IMR-90 (cell line): ENCODE measurements around the gene LRCOL1. TPM values are rescaled to one million over a fixed set of nuclear protein-coding genes. Genes with fewer than 3 reads are reported as not detected.

ENCODE experiments used
- ATAC-seq: fragments of 200-7000 bp; cut with Tn5 transposase; 2 replicates; pipeline ENCODE4 v1.9.1; 2020; ENCODE audit warnings: low read depth, mild to moderate bottlenecking, moderate library complexity
- BruUV-seq: library from RNA; stranded (reverse); fragments of 400-500 nt; replicated peaks from 2 replicates; lab custom pipeline; 2021; lab: Mats Ljungman, UMichigan
- CTCF ChIA-PET: fragments of 300-600 bp; formaldehyde crosslinking; extraction: SDS; loops from one replicate; lab custom pipeline; 2021; ENCODE audit warnings: antibody characterized with exemption; lab: Yijun Ruan, JAX
- POLR2A ChIA-PET: fragments of 300-600 bp; sonication (Branson Sonifier 250); formaldehyde crosslinking; loops from one replicate; lab custom pipeline; 2022; ENCODE audit warnings: antibody characterized with exemption; ENCODE audit not compliant: unreplicated experiment; lab: Charles Lee
- DNase-seq: peaks from one replicate; pipeline ENCODE4 v3.0.0; 2013
- H2AFZ ChIP-seq: replicated peaks from 2 replicates; pipeline ENCODE3; 2013; ENCODE audit warnings: low read length, mild to moderate bottlenecking; ENCODE audit not compliant: poor library complexity
- H2AK5ac ChIP-seq: 2 replicates; pipeline ENCODE4 v1.6.1; 2013; ENCODE audit warnings: low read depth, low read length, inconsistent platforms
- H2AK9ac ChIP-seq: replicated peaks from 2 replicates; pipeline ENCODE3; 2013; ENCODE audit warnings: mild to moderate bottlenecking, low read depth, low read length, moderate library complexity; ENCODE audit not compliant: poor library complexity
- H2BK120ac ChIP-seq: 2 replicates; pipeline ENCODE4 v1.6.1; 2013; ENCODE audit warnings: low read depth, low read length, inconsistent platforms
- H2BK15ac ChIP-seq: 3 replicates; pipeline ENCODE4 v1.6.1; 2013; ENCODE audit warnings: low read depth, low read length, inconsistent platforms
- H2BK20ac ChIP-seq: 2 replicates; pipeline ENCODE4 v1.6.1; 2013; ENCODE audit warnings: low read depth, mild to moderate bottlenecking, inconsistent platforms, low read length, moderate library complexity
- H2BK5ac ChIP-seq: 2 replicates; pipeline ENCODE4 v1.6.1; 2013; ENCODE audit warnings: mild to moderate bottlenecking, low read depth, low read length, inconsistent platforms; ENCODE audit not compliant: poor library complexity, severe bottlenecking
- H3K14ac ChIP-seq: replicated peaks from 2 replicates; pipeline ENCODE4 v1.6.1; 2013; ENCODE audit warnings: low read depth, low read length, inconsistent platforms
- H3K18ac ChIP-seq: 2 replicates; pipeline ENCODE4 v1.6.1; 2013; ENCODE audit warnings: low read depth, low read length, control low read depth
- H3K23ac ChIP-seq: 2 replicates; pipeline ENCODE4 v1.6.1; 2013; ENCODE audit warnings: low read depth, low read length, inconsistent platforms
- H3K27ac ChIP-seq: 2 replicates; pipeline ENCODE4 v1.5.1; 2013; ENCODE audit warnings: mild to moderate bottlenecking, control low read depth, low read length; ENCODE audit not compliant: insufficient read depth
- H3K27me3 ChIP-seq: 2 replicates; pipeline ENCODE4 v1.6.1; 2013; ENCODE audit warnings: low read length; ENCODE audit not compliant: control insufficient read depth, insufficient read depth
- H3K36me3 ChIP-seq: 2 replicates; pipeline ENCODE4 v1.6.1; 2013; ENCODE audit warnings: low read length, mixed read lengths; ENCODE audit not compliant: control insufficient read depth, insufficient read depth
- H3K4ac ChIP-seq: 2 replicates; pipeline ENCODE4 v1.6.1; 2013; ENCODE audit warnings: low read depth, low read length, inconsistent platforms
- H3K4me1 ChIP-seq: 2 replicates; pipeline ENCODE4 v1.6.1; 2013; ENCODE audit warnings: low read length, mixed read lengths; ENCODE audit not compliant: control insufficient read depth, insufficient read depth
- H3K4me2 ChIP-seq: 2 replicates; pipeline ENCODE4 v1.6.1; 2013; ENCODE audit warnings: low read depth, mild to moderate bottlenecking, control low read depth, low read length, moderate library complexity
- H3K4me3 ChIP-seq: 2 replicates; pipeline ENCODE4 v1.5.1; 2013; ENCODE audit warnings: low read depth, mild to moderate bottlenecking, control low read depth, low read length, moderate library complexity; ENCODE audit not compliant: insufficient read depth
- H3K56ac ChIP-seq: 2 replicates; pipeline ENCODE4 v1.6.1; 2013; ENCODE audit warnings: low read length, inconsistent platforms; ENCODE audit not compliant: insufficient read depth; ENCODE audit errors: extremely low read depth
- H3K79me1 ChIP-seq, 2 experiments: 2 replicates each; pipeline ENCODE4 v1.6.1; 2013; ENCODE audit warnings: low read length in 2 of 2, inconsistent platforms in 1 of 2, low read depth in 1 of 2
- H3K9ac ChIP-seq: 2 replicates; pipeline ENCODE4 v1.6.1; 2013; ENCODE audit warnings: low read depth, low read length, control low read depth
- H3K9me1 ChIP-seq: 2 replicates; pipeline ENCODE4 v1.6.1; 2013; ENCODE audit warnings: low read length, inconsistent platforms; ENCODE audit not compliant: insufficient read depth
- H3K9me3 ChIP-seq: 2 replicates; pipeline ENCODE4 v1.6.1; 2013; ENCODE audit warnings: low read length; ENCODE audit not compliant: control insufficient read depth, insufficient read depth
- H4K20me1 ChIP-seq: 2 replicates; pipeline ENCODE4 v1.6.1; 2013; ENCODE audit warnings: low read length, inconsistent platforms; ENCODE audit not compliant: insufficient read depth
- H4K5ac ChIP-seq: 2 replicates; pipeline ENCODE4 v1.6.1; 2013; ENCODE audit warnings: mild to moderate bottlenecking, low read depth, low read length, control low read depth
- H4K8ac ChIP-seq, 2 experiments: 2 replicates each; pipeline ENCODE4 v1.6.1; 2013; ENCODE audit warnings: low read depth in 2 of 2, low read length in 2 of 2, control low read depth in 1 of 2, inconsistent platforms in 1 of 2
- H4K91ac ChIP-seq: 2 replicates; pipeline ENCODE4 v1.6.1; 2013; ENCODE audit warnings: low read depth, low read length, inconsistent platforms; ENCODE audit not compliant: insufficient read depth
- BHLHE40 ChIP-seq: fragments of 150-350 bp; IDR thresholded peaks from 2 replicates; pipeline ENCODE4 v1.6.1; 2016; ENCODE audit warnings: mild to moderate bottlenecking, low read depth, low read length
- CEBPB ChIP-seq: IDR thresholded peaks from 2 replicates; pipeline ENCODE4 v1.6.1; 2012; ENCODE audit warnings: low read depth, low read length, improper control_type of control experiment
- CHD1 ChIP-seq: IDR thresholded peaks from 2 replicates; pipeline ENCODE4 v1.6.1; 2012; ENCODE audit warnings: low read depth, low read length, improper control_type of control experiment
- FOS ChIP-seq: fragments of 150-350 bp; IDR thresholded peaks from 2 replicates; pipeline ENCODE4 v1.6.1; 2016; ENCODE audit warnings: low read depth, low read length
- MAFK ChIP-seq: IDR thresholded peaks from 2 replicates; pipeline ENCODE4 v1.6.1; 2012; ENCODE audit warnings: low read depth, low read length, improper control_type of control experiment
- MAZ ChIP-seq: IDR thresholded peaks from 2 replicates; pipeline ENCODE4 v1.6.1; 2012; ENCODE audit warnings: low read depth, mild to moderate bottlenecking, low read length, improper control_type of control experiment, moderate library complexity, borderline replicate concordance
- NFE2L2 ChIP-seq: fragments of 150-350 bp; IDR thresholded peaks from 2 replicates; pipeline ENCODE4 v1.6.1; 2016; ENCODE audit warnings: low read depth, mild to moderate bottlenecking, low read length
- POLR2A ChIP-seq: IDR thresholded peaks from 2 replicates; pipeline ENCODE4 v1.6.1; 2012; ENCODE audit warnings: mild to moderate bottlenecking, low read depth, low read length
- RAD21 ChIP-seq: IDR thresholded peaks from 2 replicates; pipeline ENCODE4 v1.6.1; 2012; ENCODE audit warnings: low read length, improper control_type of control experiment
- RFX5 ChIP-seq: IDR thresholded peaks from 2 replicates; pipeline ENCODE4 v1.8.0; 2012; ENCODE audit warnings: low read depth, mild to moderate bottlenecking, low read length, moderate library complexity
- SMC3 ChIP-seq: fragments of 150-350 bp; IDR thresholded peaks from 2 replicates; pipeline ENCODE4 v1.6.1; 2016; ENCODE audit warnings: low read depth, mild to moderate bottlenecking, antibody characterized with exemption, low read length, moderate library complexity
- WGBS, 2 experiments: methylation state at CpG; one replicate each; pipeline versions ENCODE4 v1.1.5 to v1.1.7; 2013; ENCODE audit warnings: missing lambda C conversion rate in 2 of 2; ENCODE audit not compliant: insufficient read length in 1 of 2; ENCODE audit errors: extremely low coverage in 2 of 2; 5-methylcytosine and 5-hydroxymethylcytosine counted together
- dilution Hi-C: fragments of 300-500 bp; cut with HindIII; formaldehyde crosslinking; loops from one replicate; pipeline ENCODE4 v1.14.3; 2018; ENCODE audit warnings: low sequenced_read_pairs; ENCODE audit not compliant: unreplicated experiment
- in situ Hi-C: fragments of 300-500 bp; cut with MboI; formaldehyde crosslinking; loops from 3 replicates; pipeline ENCODE4 v1.14.3; 2019; ENCODE audit warnings: low sequenced_read_pairs, inconsistent platforms, mixed read lengths
- intact Hi-C: fragments of 100-400 bp; cut with micrococcal nuclease; formaldehyde crosslinking; loops from 2 replicates; pipeline ENCODE4 v1.10.0; 2022
- polyA plus RNA-seq, 3 experiments: library from polyadenylated mRNA; depleted of rRNA; stranded (reverse); fragments of >200 nt; gene quantifications; 2 replicates each; pipeline ENCODE4 v1.2.3, GENCODE V29; 2012; ENCODE audit warnings: low replicate concordance in 1 of 3
- total RNA-seq: library from RNA; depleted of rRNA; stranded (reverse); fragments of >200 nt; gene quantifications from 2 replicates; pipeline ENCODE4 v1.2.3, GENCODE V29; 2012
- TF ChIP-seq, protein P1 (sequence below): fragments of 150-350 bp; IDR thresholded peaks from 2 replicates; pipeline ENCODE4 v1.6.1; 2017; ENCODE audit warnings: mild to moderate bottlenecking, antibody characterized with exemption, low read length, low read depth
- TF ChIP-seq, protein P2 (sequence below): conservative IDR thresholded peaks from 2 replicates; pipeline ENCODE4 v1.5.1; 2012; ENCODE audit warnings: mild to moderate bottlenecking, low read depth, low read length, improper control_type of control experiment
- TF ChIP-seq, protein P3 (sequence below): fragments of 150-350 bp; IDR thresholded peaks from 2 replicates; pipeline ENCODE4 v1.6.1; 2016; ENCODE audit warnings: low read depth, mild to moderate bottlenecking, low read length, moderate library complexity, borderline replicate concordance

LRCOL1 gene
- total and polyA plus RNA-seq, 2 of the 4 experiments (the other 2 are of a cell fraction) = 1.0 TPM; not detected in 1

- in situ Hi-C loops (no loop called here), intact Hi-C loops (no loop called here), dilution Hi-C loops (no loop called here)
- Histone ChIP-seq H3K79me1 (0 out of 4 replicates have a peak, but pooled peaks cover 0 to under 1% of the 10 kb centered on the region in 2 experiments), H4K91ac (no peak overlapping the region), H4K8ac (no peak overlapping the region), H3K14ac (no peak overlapping the region), H3K36me3 (no peaks in the 10 kb centered on the region), H2AK5ac (no peak overlapping the region), H3K4me1 (no peaks in the 10 kb centered on the region), H4K5ac (no peak overlapping the region), H3K4me3 (no peak overlapping the region), H3K4me2 (no peak overlapping the region), H2BK120ac (no peak overlapping the region), H2AK9ac (no peak overlapping the region), H2AFZ (no peak overlapping the region), H3K4ac (no peak overlapping the region), H3K27me3 (no peaks in the 10 kb centered on the region), H3K23ac (no peak overlapping the region), H3K9ac (no peak overlapping the region), H3K56ac (no peak overlapping the region), H3K27ac (no peak overlapping the region), H2BK5ac (no peak overlapping the region), H2BK15ac (no peak overlapping the region), H3K9me3 (no peaks in the 10 kb centered on the region), H2BK20ac (no peak overlapping the region), H4K20me1 (no peaks in the 10 kb centered on the region; the same call in 1 of the 2 replicates), H3K9me1 (no peaks in the 10 kb centered on the region), H3K18ac (no peak overlapping the region)
- ATAC-seq (no peak), DNase-seq (no peak)
- BruUV-seq = no TSS peak
- ChIA-PET POLR2A (no interaction called here), CTCF (no interaction called here)
- TF ChIP-seq, protein P1, sequence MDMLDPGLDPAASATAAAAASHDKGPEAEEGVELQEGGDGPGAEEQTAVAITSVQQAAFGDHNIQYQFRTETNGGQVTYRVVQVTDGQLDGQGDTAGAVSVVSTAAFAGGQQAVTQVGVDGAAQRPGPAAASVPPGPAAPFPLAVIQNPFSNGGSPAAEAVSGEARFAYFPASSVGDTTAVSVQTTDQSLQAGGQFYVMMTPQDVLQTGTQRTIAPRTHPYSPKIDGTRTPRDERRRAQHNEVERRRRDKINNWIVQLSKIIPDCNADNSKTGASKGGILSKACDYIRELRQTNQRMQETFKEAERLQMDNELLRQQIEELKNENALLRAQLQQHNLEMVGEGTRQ = no peak
- TF ChIP-seq FOS = no peak
- TF ChIP-seq CHD1 = no peak
- TF ChIP-seq MAFK = no peak
- TF ChIP-seq RFX5 = no peak
- no peak for TF ChIP-seq MAZ
- no peak for TF ChIP-seq SMC3
- TF ChIP-seq CEBPB = no peak
- no peak for TF ChIP-seq NFE2L2
- TF ChIP-seq, protein P2, sequence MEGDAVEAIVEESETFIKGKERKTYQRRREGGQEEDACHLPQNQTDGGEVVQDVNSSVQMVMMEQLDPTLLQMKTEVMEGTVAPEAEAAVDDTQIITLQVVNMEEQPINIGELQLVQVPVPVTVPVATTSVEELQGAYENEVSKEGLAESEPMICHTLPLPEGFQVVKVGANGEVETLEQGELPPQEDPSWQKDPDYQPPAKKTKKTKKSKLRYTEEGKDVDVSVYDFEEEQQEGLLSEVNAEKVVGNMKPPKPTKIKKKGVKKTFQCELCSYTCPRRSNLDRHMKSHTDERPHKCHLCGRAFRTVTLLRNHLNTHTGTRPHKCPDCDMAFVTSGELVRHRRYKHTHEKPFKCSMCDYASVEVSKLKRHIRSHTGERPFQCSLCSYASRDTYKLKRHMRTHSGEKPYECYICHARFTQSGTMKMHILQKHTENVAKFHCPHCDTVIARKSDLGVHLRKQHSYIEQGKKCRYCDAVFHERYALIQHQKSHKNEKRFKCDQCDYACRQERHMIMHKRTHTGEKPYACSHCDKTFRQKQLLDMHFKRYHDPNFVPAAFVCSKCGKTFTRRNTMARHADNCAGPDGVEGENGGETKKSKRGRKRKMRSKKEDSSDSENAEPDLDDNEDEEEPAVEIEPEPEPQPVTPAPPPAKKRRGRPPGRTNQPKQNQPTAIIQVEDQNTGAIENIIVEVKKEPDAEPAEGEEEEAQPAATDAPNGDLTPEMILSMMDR = no peak
- TF ChIP-seq, protein P3, sequence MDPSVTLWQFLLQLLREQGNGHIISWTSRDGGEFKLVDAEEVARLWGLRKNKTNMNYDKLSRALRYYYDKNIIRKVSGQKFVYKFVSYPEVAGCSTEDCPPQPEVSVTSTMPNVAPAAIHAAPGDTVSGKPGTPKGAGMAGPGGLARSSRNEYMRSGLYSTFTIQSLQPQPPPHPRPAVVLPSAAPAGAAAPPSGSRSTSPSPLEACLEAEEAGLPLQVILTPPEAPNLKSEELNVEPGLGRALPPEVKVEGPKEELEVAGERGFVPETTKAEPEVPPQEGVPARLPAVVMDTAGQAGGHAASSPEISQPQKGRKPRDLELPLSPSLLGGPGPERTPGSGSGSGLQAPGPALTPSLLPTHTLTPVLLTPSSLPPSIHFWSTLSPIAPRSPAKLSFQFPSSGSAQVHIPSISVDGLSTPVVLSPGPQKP = no peak
- TF ChIP-seq BHLHE40 = no peak
- no peak for TF ChIP-seq RAD21
- no peak for TF ChIP-seq POLR2A
- WGBS, 2 experiments = no CpG with 5 or more reads among the region's 13 CpGs
These were observed 54.7 kb downstream of the LRCOL1 start for GRCh38 chr12:132555686-132556085.
